Fibroblast of skin of left quadriceps (primary cell): ENCODE results near the gene SLC43A2.
"Not testable (repeated sequence)": the region's sequence is repeated elsewhere in the genome, so short reads cannot be mapped to it uniquely, and the experiment has no call there.

ENCODE experiments used
- DNase-seq, 2 experiments: peaks; one replicate each; pipeline ENCODE4 v3.0.0-alpha.2; 2013; ENCODE audit warnings: low read depth in 2 of 2

The SLC43A2 gene

GRCh38 chr17:1535737-1536136 lies 92.9 kb downstream of the SLC43A2 start:
- no peak for DNase-seq

GRCh38 chr17:1533661-1534325 lies 94.8 kb downstream of the SLC43A2 start:
- DNase-seq: no peak

- DNase-seq: no peak
Observed at GRCh38 chr17:1532836-1533602, 95.6 kb downstream of the SLC43A2 start.

- DNase-seq: no peak
Observed at GRCh38 chr17:1529863-1530262, 98.8 kb downstream of the SLC43A2 start.

GRCh38 chr17:1526876-1527275 lies 101.8 kb downstream of the SLC43A2 start:
- not testable (repeated sequence) for DNase-seq

- DNase-seq: no peak
Observed at GRCh38 chr17:1522626-1523025, 106.0 kb downstream of the SLC43A2 start.

- no peak for DNase-seq
Observed at GRCh38 chr17:1521086-1521640, 107.5 kb downstream of the SLC43A2 start.

- no peak for DNase-seq
Observed at GRCh38 chr17:1519678-1520077, 109.0 kb downstream of the SLC43A2 start.
